Embryonic facial prominence (tissue), 1 donor: ENCODE measurements around the gene DISP3.

ENCODE experiments used
- DNase-seq: peaks from one replicate; pipeline ENCODE4 v3.0.0-alpha.2; 2016; ENCODE audit errors: extremely low spot score

DISP3 gene

DNA sequence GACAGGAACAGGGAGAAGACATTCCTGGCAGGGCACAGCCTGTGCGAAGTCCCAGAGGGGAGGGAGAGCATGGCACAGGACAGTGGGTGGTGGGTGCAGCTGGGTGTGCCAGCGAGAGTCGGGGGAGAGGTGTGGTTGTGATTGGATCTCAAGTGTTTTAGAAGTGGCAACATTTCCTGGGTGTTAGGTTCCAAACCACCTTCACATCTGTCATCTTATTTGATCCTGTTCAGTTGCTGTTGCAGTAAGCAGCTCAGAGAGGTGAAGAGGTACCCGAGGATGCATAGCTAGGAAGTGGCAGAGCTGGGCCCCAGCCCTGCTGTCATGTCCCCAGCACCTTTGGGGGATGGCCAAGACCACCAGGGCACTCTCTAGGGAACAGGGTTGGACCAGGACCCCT lies 22.0 kb upstream of the DISP3 start:
- no peak for DNase-seq

DNA sequence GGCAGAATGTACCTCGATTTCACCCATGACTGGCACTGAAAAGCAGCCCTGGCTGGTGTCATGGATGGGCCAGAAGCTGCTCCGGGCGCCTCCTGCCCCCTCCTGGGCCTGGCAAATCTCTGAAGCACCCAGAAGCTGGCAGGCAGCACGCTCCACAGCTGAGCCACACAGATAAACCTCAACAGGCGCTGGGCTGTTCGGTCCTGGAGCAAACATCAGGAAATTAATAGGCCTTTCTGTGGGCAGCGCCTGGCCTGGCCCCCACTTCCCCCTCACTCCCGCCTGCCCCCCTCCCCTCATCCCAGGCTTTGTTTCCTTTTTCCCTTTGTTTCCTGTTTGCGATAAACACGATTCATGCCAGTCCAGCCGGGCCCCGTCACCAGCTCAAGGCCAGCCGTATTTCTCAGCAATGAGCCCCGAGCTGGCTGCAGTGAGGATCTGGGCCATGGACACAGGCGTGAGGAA lies 20.1 kb upstream of the DISP3 start:
- no peak for DNase-seq

DNA sequence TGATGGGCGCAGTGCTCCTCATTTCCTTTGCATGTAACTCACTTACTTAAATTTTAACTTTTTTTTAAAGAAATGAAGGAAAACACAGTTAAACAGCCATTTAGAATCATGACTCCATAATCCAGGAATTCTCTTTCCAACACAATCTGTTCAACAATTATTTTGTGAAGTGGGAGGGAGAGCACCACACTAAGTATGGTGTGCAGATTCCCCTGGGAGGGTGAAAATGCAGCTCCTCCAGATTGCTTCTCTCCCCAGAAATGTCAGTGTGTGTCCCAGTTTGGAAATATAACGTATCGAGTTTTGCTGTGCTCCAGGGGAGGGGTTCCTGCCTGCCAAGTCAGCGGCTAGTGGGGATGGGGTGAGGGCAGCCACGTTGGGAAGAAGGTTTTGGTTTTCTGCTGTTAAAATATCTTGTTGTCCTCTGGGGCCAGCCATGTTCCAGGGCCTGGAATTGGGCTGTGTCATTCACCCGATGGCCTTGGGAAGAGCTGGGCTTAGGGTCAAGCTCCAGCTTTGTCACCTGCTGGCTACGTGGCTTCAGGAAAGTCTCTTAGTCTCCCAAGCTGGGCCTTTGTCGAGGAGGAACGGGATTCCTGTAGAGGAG lies 17.3 kb upstream of the DISP3 start:
- no peak for DNase-seq

DNA sequence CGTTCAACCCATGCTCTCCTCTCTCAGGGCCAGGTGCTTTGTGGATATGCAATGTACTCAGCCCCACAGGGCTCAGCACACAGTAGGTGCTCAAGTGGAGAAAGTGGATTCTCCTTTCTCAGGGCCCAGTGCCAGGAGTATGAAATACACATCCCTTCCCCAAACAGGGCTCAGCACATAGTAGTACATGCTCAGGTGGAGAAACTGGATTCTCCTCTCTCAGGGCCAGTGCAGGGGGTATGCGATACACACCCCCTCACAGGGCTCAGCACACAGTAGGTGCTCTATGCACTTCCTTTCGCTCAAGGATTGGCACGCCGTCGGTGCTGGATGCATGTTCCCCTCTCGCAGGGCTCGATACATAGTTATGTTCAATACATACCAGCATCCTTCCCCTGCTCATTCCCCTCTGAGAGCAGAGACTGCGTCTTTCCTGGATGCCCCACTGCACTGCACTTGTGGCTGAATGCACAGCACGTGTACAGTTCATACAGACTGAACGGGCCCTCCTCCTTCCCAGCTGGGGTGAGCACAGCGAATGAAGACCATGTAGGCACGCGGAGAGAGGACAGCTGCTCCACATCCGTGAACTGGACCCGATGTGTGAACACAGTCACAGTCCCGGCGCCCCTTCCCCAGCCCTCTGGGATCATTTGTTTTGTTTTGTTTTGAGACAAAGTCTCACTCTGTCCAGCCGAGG lies 16.6 kb upstream of the DISP3 start:
- no peak for DNase-seq

DNA sequence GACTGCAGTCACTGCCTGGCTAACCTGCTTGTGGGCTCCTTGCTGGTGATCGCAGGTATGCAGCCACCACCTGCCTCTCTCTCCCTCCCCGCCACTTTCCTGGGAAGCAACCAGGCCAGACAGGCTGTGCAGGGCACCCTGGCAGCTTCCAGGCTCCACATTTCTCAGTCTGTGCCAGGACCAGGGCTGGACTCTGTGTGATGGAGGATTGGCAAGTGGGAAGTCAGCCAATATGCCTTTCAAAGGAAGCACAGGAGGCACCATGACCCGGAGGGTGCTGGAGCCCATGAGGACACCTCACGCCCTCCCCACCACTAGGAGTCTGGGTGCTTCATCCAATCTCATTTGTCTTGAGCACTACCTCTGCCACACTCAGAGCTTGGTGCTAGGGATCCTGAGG lies 15.8 kb upstream of the DISP3 start:
- DNase-seq: no peak

DNA sequence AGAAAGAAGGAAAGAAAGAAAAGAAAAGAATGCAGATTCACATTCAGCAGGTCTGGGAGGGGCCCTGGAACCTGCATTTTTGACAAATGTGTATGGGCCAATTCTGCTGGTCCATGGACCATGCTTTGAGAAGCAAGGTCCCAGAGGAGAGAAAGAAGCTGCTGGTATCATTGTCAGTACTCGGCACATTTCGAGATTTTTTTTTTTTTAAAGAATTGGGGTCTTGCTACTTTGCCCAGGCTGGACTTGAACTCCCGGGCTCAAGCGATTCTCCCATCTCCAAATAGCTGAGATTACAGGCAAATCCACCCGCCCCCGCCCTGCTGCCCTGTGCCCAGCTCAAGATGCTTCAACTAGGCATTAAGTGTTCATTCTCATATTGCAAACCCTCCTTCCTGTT lies 13.6 kb upstream of the DISP3 start:
- no peak for DNase-seq

DNA sequence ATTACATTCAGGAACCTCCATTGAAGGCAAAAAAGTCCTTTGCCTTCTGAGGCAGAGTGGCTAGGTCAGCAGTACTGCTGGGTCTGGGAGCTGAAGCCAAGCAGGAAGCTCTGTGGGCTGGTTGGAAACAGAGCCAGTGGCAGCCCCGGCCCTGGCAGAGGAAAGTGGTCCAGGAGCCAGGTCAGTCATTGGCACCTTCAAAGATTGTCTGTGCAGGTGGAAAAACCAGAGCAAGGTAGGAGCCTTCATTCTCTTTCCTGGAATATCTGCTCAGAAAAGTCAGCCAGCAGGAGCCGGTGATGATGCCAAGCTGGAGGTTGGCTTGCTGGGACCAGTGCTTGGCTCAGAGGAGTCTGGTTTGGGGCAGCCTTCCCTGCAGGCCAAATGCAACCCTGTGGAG lies 12.5 kb upstream of the DISP3 start:
- DNase-seq: no peak

DNA sequence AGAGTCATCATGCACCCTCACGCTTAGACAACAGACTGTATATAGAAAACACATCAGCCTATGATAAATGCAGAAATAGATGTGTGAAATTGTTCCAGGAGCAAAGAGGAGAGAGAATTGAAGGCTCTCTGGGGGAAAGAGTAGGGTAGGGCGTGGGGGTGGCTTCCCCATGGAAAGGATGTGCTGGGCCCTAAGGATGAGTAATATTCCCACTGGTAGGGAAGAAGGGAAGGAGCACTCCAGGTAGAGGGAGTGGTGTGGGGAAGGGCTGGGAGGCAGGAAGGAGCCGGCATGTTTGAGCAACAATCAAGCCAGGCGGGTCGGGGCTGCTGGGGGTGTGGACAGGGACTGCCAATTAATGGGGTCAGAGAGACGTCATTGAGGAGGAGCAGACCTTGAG lies 10.1 kb upstream of the DISP3 start:
- no peak for DNase-seq

DNA sequence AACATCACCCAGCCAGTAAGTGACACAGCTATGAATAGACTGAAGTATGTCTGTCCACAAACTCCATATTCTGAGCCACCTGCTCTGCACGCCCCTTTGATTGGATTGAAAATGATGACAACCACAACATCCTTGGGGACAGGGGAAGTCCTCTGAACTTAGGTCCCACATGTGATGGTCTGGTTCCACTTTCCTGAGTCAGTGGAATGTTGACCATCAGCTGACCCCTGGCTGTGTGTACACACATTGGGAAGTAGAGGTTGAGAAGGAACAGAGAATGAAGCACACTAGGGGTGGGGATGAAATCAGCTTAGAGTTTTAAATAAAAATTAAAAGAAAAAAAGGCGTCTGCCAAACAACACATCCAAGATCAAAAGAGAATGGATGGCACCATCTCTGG lies 8.0 kb upstream of the DISP3 start:
- DNase-seq: no peak

DNA sequence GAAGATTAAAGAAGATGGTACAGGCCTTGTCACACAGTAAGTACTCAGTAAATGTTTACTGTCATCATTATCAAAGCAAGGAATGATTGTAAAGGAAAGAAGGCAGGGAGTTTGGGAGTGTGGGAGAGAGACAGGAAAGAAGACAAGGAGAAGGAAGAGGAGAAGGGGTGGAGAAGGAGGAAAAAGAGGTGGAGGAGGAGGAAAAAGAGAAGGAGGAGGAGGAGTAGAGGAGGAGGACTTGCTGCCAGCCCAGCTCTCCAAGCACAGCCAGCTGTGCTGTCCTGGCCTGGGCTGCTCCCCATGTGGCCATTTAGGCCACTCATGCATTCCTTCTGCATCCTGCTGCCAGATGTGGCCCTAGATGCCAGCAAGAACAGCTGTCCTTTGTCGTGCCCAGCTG lies 7.5 kb upstream of the DISP3 start:
- no peak for DNase-seq

DNA sequence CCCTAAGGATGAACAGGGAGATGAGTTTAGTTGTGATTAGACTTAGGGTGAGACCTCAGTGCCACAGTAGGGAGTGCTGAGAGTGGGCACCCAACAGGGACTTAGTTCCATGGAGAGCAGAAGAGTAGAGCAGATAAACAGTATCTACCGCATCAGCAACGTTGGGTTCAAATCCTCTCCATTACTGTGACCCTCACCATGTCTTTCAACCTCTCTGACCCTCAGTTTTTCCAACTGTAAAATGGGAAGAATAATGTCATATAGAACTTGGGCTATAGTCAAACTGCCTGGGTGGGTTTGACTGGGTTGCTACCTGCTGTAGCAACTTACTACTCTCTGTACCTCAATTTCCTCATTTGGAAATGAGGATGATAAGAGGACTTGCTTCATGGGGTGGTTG lies 6.7 kb upstream of the DISP3 start:
- DNase-seq: no peak

DNA sequence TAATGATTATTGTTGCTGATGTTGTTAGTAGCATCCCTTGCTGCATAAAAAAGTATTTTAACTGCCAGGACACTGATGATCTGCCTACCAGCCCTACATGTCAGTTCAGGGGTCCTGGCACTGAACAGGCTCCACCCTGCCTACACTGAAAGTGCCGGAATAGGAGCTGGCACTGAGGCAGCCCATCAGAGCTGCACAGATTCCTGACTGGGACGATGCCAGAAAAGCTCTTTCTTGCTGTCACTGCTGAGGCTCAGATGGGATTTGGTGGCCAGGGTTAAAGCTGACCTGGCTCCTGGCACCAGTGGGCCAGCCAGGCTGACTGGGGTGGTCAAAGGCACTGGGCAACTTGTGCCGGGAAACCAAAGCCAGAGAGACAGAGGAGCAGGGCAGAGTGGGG lies 6.2 kb upstream of the DISP3 start:
- DNase-seq: no peak

DNA sequence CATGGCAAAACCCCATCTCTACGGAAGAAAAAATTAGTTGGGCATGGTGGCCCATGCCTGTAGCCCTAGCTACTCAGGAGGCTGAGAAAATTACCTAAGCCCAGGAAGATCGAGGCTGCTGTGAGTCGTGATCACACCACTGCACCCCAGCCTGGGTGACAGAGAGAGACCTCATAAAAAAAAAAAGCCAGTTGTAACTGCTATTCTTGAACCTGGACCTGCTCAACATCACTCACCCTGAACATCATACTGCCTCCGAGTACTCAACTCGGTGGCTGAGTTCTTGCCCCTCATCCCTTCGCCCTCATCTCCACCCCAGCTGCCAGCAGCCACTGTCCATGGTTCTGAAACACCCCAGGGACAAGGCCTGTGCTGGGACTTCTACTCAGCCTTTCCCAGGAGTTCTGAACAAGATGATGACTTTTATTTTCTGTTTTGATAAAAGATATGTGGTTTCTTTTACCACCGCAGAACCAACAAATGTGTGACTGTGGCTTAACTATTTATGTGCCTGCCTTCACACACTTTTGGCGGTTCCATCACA lies 5.4 kb upstream of the DISP3 start:
- DNase-seq: no peak

DNA sequence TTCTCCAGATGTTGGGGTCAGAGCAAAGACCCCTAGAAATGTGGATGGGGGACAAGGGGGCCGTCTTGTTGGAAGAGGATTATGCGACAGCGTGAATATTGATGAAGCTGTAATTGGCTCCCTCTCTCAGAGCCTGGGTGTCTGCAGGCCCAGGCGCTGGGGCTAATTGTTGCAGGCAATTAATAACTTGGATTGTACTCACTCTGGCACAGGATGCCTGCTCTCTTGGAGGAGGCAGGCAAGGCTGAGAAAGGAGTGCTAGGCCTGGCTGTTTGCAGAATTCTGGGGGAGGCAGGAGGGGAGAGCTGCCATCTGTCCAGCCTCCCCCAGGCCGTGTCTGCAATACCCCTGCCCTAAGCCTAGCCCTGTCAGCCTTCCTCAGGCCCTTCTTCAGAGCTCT lies 4.1 kb upstream of the DISP3 start:
- no peak for DNase-seq

DNA sequence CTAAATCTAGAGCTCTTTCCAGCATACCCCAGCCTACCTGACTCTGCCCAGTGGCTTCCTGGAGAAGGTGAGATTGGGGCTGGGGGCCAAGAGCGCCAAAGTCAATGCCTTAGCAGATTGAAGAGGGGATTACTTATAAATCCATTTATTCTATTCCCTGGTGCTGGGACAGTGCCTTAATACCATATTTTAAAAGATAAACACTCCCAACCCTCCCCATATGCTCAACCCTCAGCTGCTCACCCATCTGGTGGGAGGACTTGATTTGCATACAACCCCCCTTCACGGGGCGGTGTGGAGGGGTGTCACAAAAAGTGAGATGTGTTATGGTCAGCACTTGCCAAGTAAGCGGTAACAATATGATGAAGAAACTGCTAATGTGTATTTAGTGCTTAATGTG lies 3.2 kb upstream of the DISP3 start:
- no peak for DNase-seq

DNA sequence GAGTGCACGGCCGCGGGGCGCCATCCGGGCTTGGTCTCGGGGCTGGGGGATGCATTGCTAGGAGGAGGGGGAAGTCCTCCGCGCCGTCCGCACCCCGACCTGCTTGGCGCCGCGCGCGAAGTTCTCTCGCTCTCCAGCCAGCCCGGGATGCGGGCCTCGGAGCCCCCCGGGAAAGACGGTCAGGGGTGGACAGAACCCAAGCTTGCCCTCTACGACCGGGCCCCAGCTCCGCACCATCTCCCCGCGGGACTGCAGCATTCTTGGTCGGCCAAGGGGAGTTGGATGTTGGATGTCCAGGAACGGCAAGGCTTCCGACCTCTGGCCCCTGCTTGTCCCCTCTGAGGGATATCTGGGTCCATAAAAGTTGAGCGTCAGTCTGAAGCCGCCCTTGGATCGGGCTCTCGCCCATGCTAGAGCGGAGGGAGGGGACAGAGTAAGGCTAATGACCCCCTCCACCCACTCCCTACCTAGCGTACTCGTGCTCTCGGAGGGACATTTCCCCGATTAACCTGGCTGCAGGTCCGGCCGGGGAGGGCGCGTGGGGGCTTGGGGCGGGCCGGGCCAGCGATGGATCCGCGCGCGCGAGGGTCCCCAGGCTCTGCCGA lies 522 bp downstream of the DISP3 start:
- no peak for DNase-seq

DNA sequence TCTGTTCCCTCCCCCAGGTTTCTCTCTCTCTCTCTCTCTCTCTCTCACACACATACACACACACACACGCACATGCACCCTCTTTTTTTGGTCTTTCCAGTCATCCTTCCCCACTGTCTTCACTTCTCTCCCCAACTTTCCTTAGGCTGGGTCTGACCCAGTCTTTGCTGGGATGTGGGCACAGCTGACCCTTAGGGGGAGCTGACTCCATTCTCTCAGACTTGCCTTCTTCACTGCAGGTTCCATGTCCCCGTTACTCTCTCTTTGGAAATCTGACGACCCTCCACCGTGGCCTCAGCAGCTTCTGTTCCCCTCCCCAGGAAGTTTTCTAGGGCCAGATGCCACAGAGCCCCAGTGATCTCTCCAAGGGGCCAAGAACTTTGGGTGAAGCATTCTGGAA lies 2.1 kb downstream of the DISP3 start:
- DNase-seq: no peak

DNA sequence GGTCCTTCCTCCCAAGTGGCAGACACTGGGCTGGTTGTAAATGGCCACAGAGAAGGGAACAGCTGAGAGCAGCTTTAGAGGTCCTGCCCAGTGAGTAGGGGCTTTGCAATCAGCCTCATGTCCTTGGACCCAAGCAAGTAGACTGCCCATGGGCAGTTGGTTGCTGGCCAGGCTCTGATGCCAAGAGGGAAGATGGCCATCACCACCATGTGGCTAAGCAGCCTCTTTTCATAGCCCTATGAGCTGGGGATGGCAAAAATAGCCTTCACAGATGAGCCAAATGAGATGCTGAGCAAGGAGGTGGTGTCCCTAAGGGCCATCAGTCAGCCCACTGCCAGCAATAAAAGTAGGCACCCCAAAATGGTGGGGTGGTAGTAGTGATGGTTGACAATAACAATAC lies 3.2 kb downstream of the DISP3 start:
- DNase-seq: no peak

DNA sequence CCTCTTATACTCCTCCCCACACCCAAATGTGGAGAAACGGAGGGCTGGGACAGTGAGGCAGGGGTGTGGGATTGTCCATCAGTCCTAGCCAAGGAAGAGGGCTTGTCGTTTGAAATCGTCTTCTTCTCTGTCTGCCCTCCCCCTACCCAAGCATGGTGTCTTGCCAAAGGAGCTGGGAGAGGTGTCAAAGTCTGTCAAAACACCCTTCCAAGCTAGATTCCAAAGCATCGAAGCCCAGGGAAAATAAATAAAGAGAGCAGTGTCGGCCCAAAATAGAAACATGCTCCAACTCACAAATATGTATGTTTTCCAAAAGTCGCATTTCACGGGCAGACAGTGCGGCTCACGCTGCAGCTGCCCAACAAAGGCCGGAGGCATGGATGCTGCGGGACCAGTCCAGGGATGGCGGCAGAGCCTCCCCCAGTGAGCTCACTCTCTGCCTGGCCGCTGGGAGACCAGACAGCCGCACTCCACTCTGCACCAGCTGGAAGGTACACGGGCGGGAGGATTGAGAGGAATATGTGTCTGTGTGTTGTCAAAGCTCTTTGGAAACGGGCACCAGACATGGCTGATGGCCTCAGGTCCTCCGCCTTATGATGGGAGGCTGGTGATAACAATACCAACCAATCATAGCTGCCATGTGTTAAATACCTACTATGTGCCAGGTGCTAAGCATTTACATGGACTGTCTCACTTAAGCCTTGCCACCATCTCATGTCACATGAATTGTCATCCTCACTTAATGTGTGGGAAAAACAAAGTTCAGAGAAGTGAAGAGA lies 3.9 kb downstream of the DISP3 start:
- DNase-seq: no peak

DNA sequence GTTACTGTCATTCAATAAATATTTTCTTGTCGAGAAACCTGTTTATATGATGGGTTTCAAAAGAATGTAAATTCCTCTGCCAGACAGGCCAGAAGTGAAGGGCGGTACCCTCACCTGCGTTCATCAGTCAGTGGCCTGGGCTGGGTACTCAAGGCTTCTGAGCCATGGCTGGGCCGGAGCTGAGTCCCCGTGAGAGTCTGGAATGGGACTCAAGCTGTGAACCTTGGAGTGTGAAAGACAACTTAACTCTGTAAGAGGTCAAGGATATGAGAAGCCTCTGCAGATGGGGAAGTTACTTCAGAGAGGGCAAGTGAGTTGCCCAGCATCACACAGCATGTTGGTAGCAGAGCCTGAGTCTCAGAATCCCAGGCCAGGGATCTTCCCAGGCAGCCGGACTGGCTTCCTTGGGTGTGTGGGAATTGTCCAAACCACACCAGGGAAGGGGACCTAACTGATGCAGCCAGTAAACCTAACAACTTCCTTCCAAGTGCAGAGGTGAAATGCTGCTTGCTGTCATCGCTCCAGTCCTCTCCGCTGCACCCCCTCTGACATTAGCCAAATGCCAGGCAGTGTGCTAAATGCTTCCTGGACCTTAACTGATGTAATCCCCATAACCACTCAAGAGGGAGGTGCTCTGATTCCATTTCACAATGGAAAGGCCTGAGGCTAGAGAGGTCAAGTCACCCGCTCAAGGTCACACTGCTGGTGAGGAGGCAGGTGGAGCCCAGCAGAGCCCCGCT lies 4.8 kb downstream of the DISP3 start:
- DNase-seq: no peak

DNA sequence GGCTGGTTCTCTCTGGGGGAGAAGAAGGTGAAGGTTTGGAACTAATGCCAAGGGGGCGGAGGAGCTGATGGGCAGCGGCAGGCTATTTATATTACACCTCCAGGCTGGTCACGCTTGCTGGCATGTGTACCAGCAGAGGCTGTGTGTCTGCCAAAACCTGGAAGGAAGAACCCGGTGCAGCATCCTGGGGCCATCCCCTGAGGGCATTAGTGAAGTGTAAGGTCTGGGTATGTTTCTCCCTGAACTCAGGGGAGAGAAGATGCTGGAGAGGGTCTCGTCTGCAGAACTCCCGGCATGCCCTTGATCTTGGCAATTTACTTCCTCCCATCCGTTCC lies 5.3 kb downstream of the DISP3 start:
- DNase-seq: no peak

DNA sequence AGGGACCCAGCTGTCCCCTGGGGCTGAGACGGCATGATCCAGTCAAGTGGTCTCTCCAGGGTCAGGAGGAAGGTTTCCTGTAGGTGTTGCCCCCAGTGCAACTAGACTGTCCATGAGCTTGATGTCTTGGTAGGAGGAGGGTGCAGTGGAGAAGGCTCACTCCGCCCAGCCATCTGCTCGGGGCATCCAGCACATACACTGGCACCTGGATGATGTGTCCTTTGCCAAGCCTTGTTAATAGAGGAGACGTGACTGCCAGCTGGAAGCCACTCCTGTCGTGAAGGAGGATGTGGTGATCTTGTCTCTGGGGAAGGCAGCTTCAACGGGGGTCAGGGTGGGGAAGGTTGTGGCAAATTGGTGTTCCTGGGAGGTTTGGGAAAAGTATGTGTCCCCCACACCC lies 6.2 kb downstream of the DISP3 start:
- no peak for DNase-seq
